Aorta (tissue), 5 donors: ENCODE results near the gene VPS13D. TPM values are rescaled to one million over a fixed set of nuclear protein-coding genes. Genes with fewer than 3 reads are reported as not detected.

Experiments used
- ATAC-seq: fragments of 200-7000 bp; cut with Tn5 transposase; one replicate; pipeline ENCODE4 v1.9.1; 2022; ENCODE audit warnings: moderate library complexity; ENCODE audit not compliant: low FRiP score
- DNase-seq, 2 donors: peaks; one replicate each; pipeline ENCODE4 v3.0.0-alpha.2; 2020
- H3K27ac ChIP-seq, 2 donors: one replicate each; pipeline ENCODE4 v1.5.1; 2013; ENCODE audit warnings: low read length in 2 of 2, mild to moderate bottlenecking in 2 of 2, moderate library complexity in 2 of 2, control low read depth in 1 of 2, inconsistent platforms in 1 of 2, low read depth in 1 of 2
- H3K27me3 ChIP-seq, 2 donors: one replicate each; pipeline ENCODE4 v1.6.1; 2013; ENCODE audit warnings: control low read depth in 1 of 2, low read length in 1 of 2, mild to moderate bottlenecking in 1 of 2, moderate library complexity in 1 of 2; ENCODE audit not compliant: insufficient read depth in 2 of 2, control insufficient read depth in 1 of 2
- H3K36me3 ChIP-seq, 2 donors: one replicate each; pipeline ENCODE4 v1.6.1; 2013; ENCODE audit warnings: control low read depth in 1 of 2, low read length in 1 of 2, mild to moderate bottlenecking in 1 of 2; ENCODE audit not compliant: insufficient read depth in 2 of 2, control insufficient read depth in 1 of 2
- H3K4me1 ChIP-seq, 2 donors: one replicate each; pipeline ENCODE4 v1.6.1; 2013; ENCODE audit warnings: low read length in 2 of 2, control low read depth in 1 of 2, mild to moderate bottlenecking in 1 of 2, moderate library complexity in 1 of 2; ENCODE audit not compliant: insufficient read depth in 2 of 2, control insufficient read depth in 1 of 2
- H3K4me3 ChIP-seq, 2 donors: one replicate each; pipeline ENCODE4 v1.5.1; 2013; ENCODE audit warnings: low read length in 2 of 2, control low read depth in 1 of 2, mild to moderate bottlenecking in 1 of 2
- H3K9me3 ChIP-seq: one replicate; pipeline ENCODE4 v1.6.1; 2013; ENCODE audit warnings: mild to moderate bottlenecking, low read length; ENCODE audit not compliant: control insufficient read depth
- WGBS, 2 donors: extraction: QIAGEN DNeasy Blood & Tissue Kit; methylation state at CpG; one replicate each; pipeline ENCODE4 v1.1.7; 2013; 5-methylcytosine and 5-hydroxymethylcytosine counted together
- intact Hi-C, 2 donors: fragments of 100-400 bp; cut with DNase I; formaldehyde crosslinking; loops; one replicate each; pipeline versions ENCODE4 v1.14.2 to v1.15.0; 2022
- polyA plus RNA-seq, 2 donors: library from polyadenylated mRNA; stranded (reverse); fragments of 200-250 nt; gene quantifications; one replicate each; pipeline ENCODE4 v1.2.3, GENCODE V29; 2013
- total RNA-seq, 2 donors: library from RNA; stranded (reverse); fragmentation: NEBNext Ultra II Directional; extraction: Animal tissue kit (Norgen Biotek cat#: 25700); gene quantifications; one replicate each; pipeline ENCODE4 v1.2.1, GENCODE V29; 2021
- donor health status: healthy with polysubstance abuse.
- donor health status: Bipolar disorder and iron deficiency.
- donor health status: DM: no; HTN: no; CAD: no.
- donor health status: DM: no; HTN: no; CAD: no.
- donor health status: DM: yes; HTN: yes; CAD: no.

The VPS13D gene
- total and polyA plus RNA-seq, 4 donors: 15.8 to 134 (median 58.9) TPM

DNA sequence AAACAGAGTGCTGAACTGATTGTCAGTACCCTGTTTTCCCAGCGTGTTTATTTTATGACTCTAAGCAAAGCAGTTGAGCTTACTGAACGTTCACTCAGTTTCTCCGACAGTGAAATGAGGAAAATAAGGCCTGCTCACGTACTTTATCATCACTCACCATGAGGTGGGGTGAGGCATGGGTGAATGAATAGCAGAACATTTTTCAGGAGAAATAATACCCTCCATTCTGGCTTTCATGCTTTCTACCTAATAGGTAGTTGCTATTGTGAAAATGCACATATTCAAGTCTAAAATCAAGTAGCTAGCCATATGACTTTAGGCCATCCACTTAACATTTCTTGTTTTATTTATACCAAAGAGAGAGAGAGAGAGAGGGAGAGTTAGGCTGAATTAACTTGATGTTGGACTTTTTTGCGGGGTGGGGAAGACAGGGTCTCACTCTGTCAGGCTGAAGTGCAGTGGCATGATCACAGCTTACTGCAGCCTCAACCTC is 178.2 kb downstream of the VPS13D start:
- H3K9me3 ChIP-seq: no peaks in the 10 kb centered on the region
- DNase-seq: no peak
- intact Hi-C loops: loop anchor here (2.0 to 10.0 kb wide), 4 partner anchors 54 to 211 kb away; partner anchors contain the start of gene DHRS3 (in 2 of the 2)
- no peaks in the 10 kb centered on the region for H3K27me3 ChIP-seq
- peaks cover 2 to 6% of the 10 kb centered on the region in 2 donors for H3K4me1 ChIP-seq
- ATAC-seq: no peak
- H3K36me3 ChIP-seq: peaks cover 3% of the 10 kb centered on the region in 2 donors
- H3K4me3 ChIP-seq: no peak overlapping the region
- H3K27ac ChIP-seq: peak overlapping the region; percentile 19 to 57
- whole genome bisulfite sequencing, 2 donors: 28 to 38% methylated on average over 5 of the region's 5 CpGs

DNA sequence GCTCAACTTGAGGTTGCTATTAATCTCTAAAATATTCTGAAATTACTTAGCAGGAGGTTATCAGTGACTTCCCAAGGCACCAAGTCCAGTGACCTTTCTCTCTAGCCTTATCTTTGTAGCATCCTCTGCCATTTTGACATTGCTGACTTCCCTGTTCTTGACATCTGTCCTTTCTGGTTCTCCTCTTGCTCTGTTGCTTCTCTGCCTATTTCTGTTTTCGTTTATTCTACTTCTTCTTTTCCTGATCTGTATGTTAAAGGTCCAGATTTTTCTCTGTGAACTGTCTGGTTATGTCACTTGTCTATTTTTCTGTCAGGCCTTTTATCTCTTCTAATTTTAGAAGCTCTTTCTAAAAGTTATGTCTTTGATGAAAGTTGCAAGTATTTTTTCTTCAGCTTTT is 178.8 kb downstream of the VPS13D start:
- ATAC-seq (no peak), DNase-seq (no peak)
- H3K9me3 ChIP-seq: no peaks in the 10 kb centered on the region
- no peaks in the 10 kb centered on the region for H3K27me3 ChIP-seq
- 65 to 82% methylated on average over 1 of the region's 1 CpG for WGBS, 2 donors
- intact Hi-C loops: loop anchor here (5.0 to 10.0 kb wide), 3 partner anchors 54 to 209 kb away; partner anchors contain the start of gene DHRS3 (in 1 of the 2)
- no peak overlapping the region for H3K27ac ChIP-seq
- H3K4me3 ChIP-seq: no peak overlapping the region
- peaks cover 2 to 6% of the 10 kb centered on the region in 2 donors for H3K4me1 ChIP-seq
- H3K36me3 ChIP-seq: peaks cover 2 to 3% of the 10 kb centered on the region in 2 donors

DNA sequence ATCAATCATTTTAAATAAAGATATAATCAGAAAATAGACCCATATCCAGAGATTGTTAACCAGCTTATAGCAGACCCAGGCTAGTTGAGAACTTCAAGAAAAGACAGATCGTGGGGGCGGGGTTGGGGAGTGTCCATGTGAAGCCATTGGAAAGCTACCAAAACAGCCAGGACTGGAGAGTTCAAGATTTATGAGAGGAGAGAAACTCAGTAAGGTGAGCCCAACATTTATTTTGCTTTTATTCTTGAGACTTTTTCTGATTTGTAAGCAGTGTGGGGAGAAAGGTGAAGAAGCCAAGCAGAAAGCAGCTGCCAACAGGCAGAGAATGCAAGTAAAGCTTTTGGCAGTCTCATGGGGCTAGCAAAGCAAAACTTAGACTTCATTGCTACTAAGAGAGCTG is 179.9 kb downstream of the VPS13D start:
- DNase-seq (no peak), ATAC-seq (no peak)
- Histone ChIP-seq H3K9me3 (no peaks in the 10 kb centered on the region), H3K4me1 (peaks cover 2 to 6% of the 10 kb centered on the region in 2 donors), H3K27ac (no peak overlapping the region), H3K27me3 (no peaks in the 10 kb centered on the region), H3K4me3 (no peak overlapping the region), H3K36me3 (peaks cover 0 to 2% of the 10 kb centered on the region in 2 donors)
- intact Hi-C loops: loop anchor here (5.0 to 10.0 kb wide), 3 partner anchors 53 to 208 kb away; partner anchors contain the start of gene DHRS3 (in 1 of the 2)
- WGBS, 2 donors: 52 to 68% methylated on average over 2 of the region's 2 CpGs

DNA sequence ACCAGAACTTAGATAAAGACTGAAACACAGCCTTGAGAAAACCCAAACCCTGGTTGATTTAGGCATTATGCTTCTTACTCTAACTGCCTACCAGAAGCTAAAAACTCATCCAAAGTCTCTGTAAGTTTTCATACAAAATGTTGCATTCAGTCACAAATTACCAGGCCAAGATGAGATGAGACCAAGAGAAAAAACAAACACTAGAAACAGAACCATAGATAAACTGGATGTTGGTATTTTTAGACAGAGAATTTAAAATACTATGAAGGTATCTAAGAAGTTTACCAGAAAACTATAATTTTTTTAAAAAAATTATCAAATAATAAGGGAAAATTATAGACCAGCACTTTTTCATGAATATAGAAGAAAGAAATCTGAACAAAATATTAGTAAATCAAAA is 180.5 kb downstream of the VPS13D start:
- peaks cover 2 to 6% of the 10 kb centered on the region in 2 donors for H3K4me1 ChIP-seq
- no peaks in the 10 kb centered on the region for H3K9me3 ChIP-seq
- H3K27me3 ChIP-seq: no peaks in the 10 kb centered on the region
- intact Hi-C loops: no loop called here
- no peak for ATAC-seq
- H3K27ac ChIP-seq: peak overlapping the region in 1 of 2 donors; percentile 14
- H3K36me3 ChIP-seq: peaks cover 0 to 2% of the 10 kb centered on the region in 2 donors
- no peak for DNase-seq
- no peak overlapping the region for H3K4me3 ChIP-seq

DNA sequence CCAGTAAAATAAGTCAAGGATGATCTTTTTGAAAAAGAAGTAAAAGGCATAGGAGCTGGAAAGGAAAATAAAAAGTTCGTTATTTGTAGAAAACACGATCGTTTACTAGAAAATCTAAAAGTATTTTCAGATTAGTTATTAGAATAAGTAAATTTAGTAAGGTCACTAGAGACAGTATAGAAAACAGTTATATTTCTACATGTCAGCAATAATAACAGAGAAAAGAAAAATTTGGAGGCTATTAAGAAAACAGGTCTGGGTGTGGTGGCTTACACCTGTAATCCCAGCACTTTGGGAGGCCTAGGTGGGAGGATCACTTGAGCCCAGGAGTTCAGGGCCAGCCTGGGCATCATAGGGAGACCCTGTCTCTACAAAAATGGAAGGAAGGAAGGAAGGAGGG is 181.3 kb downstream of the VPS13D start:
- H3K27me3 ChIP-seq: no peaks in the 10 kb centered on the region
- DNase-seq (no peak), ATAC-seq (no peak)
- H3K4me1 ChIP-seq: peaks cover 2 to 6% of the 10 kb centered on the region in 2 donors
- no peak overlapping the region for H3K4me3 ChIP-seq
- no peak overlapping the region for H3K27ac ChIP-seq
- intact Hi-C loops: no loop called here
- no peaks in the 10 kb centered on the region for H3K9me3 ChIP-seq
- peaks cover 0 to 2% of the 10 kb centered on the region in 2 donors for H3K36me3 ChIP-seq
- 99 to 100% methylated on average over 3 of the region's 3 CpGs for WGBS, 2 donors

DNA sequence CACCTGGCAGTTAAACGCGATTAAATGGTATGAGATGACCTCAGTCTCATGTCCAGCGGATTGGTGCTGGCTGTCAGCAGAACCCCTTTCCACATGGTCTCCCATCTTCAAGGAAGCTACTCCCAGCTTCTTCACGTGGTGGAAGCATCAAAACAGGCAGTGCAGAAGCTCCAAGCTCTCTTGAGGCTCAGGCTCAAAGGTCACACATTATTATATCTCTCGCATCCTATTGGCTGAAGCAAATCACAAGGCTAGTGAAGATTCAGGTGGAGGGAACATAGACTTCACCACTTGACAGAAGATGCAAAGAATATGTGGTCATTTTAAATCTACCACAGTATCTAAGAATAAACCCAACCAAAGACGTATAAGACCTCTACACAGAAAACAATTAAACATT is 181.9 kb downstream of the VPS13D start:
- 96 to 97% methylated on average over 6 of the region's 6 CpGs for WGBS, 2 donors
- H3K36me3 ChIP-seq: peaks cover 0 to 2% of the 10 kb centered on the region in 2 donors

DNA sequence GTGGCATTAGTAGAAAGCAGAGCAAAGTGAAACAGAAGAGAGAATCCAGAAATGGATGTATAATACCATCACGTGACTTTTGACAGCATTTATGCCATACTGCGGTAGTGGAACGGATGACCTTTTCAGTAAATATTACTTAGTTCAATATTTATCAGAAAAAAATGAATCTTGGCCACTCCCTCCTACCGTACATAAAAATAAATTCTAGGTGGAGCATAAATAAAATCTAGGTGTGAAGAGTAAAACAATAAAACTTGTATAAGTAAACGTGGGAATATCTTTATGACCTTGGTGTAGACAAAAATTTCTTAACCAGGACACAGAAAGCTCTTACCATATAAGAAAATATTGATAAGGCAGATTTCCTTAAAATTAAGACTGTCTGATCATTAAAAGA is 182.6 kb downstream of the VPS13D start:
- Histone ChIP-seq H3K4me1 (peaks cover 2% of the 10 kb centered on the region in 2 donors), H3K9me3 (no peaks in the 10 kb centered on the region), H3K27me3 (no peaks in the 10 kb centered on the region), H3K4me3 (no peak overlapping the region), H3K36me3 (peaks cover 0 to 6% of the 10 kb centered on the region in 2 donors), H3K27ac (no peak overlapping the region)
- ATAC-seq (no peak), DNase-seq (no peak)
- WGBS, 2 donors: 96 to 99% methylated on average over 5 of the region's 5 CpGs
- intact Hi-C loops: no loop called here

More for the DNA sequence above, 181.9 kb downstream of the VPS13D start:
- Histone ChIP-seq H3K4me1 (peaks cover 2% of the 10 kb centered on the region in 2 donors), H3K27ac (no peak overlapping the region), H3K9me3 (no peaks in the 10 kb centered on the region), H3K4me3 (no peak overlapping the region), H3K27me3 (no peaks in the 10 kb centered on the region)
- intact Hi-C loops: no loop called here
- DNase-seq (no peak), ATAC-seq (no peak)

DNA sequence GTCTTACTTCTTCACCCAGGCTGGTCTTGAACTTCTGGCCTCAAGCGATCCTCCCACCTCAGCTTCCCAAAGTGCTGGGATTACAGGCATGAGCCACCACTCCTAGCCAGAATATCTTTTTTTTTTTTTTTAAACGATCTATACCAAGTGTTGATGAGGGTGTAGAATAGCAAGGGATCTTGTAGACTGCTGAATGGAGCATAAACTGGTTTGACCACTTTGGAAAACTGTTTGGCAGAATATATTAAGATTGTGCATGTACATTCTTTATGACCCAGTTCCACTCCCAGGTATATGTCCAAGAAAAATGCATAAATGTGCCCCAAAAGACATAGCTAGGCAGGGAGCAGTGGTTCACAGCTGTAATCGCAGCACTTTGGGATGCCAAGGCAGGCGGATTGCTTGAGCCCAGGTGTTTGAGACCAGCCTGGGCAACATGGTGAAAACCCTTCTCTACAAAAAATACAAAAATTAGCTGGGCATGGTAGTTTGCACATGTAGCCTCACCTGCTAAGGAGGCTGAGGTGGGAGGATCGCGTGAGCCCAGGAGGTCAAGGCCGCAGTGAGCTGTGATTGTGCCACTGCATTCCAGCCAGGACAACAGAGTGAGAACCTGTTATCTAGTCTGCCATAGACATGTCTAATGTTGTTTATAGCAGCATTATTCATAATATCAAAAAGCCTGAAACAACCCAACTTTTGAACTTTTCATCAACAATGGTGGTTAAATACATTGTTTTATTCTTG is 184.0 kb downstream of the VPS13D start:
- DNase-seq: no peak
- no peak for ATAC-seq
- Histone ChIP-seq H3K27me3 (no peaks in the 10 kb centered on the region), H3K9me3 (no peaks in the 10 kb centered on the region), H3K4me1 (no peaks in the 10 kb centered on the region), H3K36me3 (peaks cover 0 to 6% of the 10 kb centered on the region in 2 donors), H3K27ac (no peak overlapping the region), H3K4me3 (no peak overlapping the region)
- intact Hi-C loops: no loop called here
- 98 to 99% methylated on average over 7 of the region's 7 CpGs for WGBS, 2 donors
